ENCODE results near the gene ADORA1.

- TF ChIP-seq CTCF (IDR thresholded peaks at IDR 0.05) (no peak), POLR2A (IDR thresholded peaks at IDR 0.05) (no peak)
Measured at GRCh38 chr1:203159844-203160243, 32.3 kb downstream of the ADORA1 start.

Measured in esophagus squamous epithelium (tissue), 4 donors.